C4-2B (cell line): Measurements from ENCODE around the gene OR4F15.

ENCODE experiments used
- ZFX ChIP-seq: fragments of 450-650 bp; IDR thresholded peaks from 2 replicates; pipeline ENCODE4 v1.6.1; 2017
- TF ChIP-seq, protein P1 (sequence below): fragments of 450-650 bp; conservative IDR thresholded peaks from 2 replicates; pipeline ENCODE4 v1.5.1; 2017; ENCODE audit warnings: mild to moderate bottlenecking

DNA sequence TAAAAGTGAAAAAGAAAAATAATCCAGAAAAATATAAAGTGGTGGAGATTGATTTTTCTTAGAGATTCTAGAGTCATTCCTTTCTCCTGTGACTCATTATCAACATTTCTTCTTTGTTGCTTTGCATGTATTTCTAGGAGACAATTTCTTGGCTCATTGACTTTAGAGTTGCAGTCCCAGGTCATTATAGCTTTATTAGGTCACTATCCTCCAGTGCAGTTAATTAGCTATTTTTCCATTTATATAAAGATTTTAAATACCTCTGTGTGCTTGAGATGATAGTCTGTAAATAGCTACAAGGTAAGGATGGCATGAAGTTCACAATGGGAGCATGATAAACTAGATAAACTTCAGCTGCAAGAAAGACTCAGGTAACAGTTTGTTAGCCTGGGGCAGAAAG lies at the start of gene OR4F15:
- TF ChIP-seq, protein P1, sequence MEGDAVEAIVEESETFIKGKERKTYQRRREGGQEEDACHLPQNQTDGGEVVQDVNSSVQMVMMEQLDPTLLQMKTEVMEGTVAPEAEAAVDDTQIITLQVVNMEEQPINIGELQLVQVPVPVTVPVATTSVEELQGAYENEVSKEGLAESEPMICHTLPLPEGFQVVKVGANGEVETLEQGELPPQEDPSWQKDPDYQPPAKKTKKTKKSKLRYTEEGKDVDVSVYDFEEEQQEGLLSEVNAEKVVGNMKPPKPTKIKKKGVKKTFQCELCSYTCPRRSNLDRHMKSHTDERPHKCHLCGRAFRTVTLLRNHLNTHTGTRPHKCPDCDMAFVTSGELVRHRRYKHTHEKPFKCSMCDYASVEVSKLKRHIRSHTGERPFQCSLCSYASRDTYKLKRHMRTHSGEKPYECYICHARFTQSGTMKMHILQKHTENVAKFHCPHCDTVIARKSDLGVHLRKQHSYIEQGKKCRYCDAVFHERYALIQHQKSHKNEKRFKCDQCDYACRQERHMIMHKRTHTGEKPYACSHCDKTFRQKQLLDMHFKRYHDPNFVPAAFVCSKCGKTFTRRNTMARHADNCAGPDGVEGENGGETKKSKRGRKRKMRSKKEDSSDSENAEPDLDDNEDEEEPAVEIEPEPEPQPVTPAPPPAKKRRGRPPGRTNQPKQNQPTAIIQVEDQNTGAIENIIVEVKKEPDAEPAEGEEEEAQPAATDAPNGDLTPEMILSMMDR, result no peak
- no peak for TF ChIP-seq ZFX
